Neural crest cell (in vitro differentiated cells): ENCODE measurements around the gene MARCHF10. TPM values are rescaled to one million over a fixed set of nuclear protein-coding genes. Genes with fewer than 3 reads are reported as not detected.

Experiments
- DNase-seq: peaks from one replicate; pipeline ENCODE4 v3.0.0; 2021; ENCODE audit warnings: low read depth, mixed read lengths, low spot score
- H3K27ac Mint-ChIP-seq: one replicate; pipeline ENCODE4 v1.8.0; 2021; ENCODE audit warnings: mild to moderate bottlenecking, mixed read lengths; ENCODE audit not compliant: unreplicated experiment
- H3K27me3 Mint-ChIP-seq: 2 replicates; pipeline ENCODE4 v1.8.0; 2021; ENCODE audit warnings: low read depth, mild to moderate bottlenecking, mixed read lengths
- H3K36me3 Mint-ChIP-seq: 2 replicates; pipeline ENCODE4 v1.8.0; 2021; ENCODE audit warnings: low read depth, mild to moderate bottlenecking, mixed read lengths
- H3K4me1 Mint-ChIP-seq: 2 replicates; pipeline ENCODE4 v1.8.0; 2021; ENCODE audit warnings: mixed read lengths
- H3K4me3 Mint-ChIP-seq: one replicate; pipeline ENCODE4 v1.8.0; 2021; ENCODE audit warnings: mild to moderate bottlenecking, mixed read lengths
- H3K9me3 Mint-ChIP-seq: 2 replicates; pipeline ENCODE4 v1.8.0; 2021; ENCODE audit warnings: mixed read lengths
- CTCF ChIP-seq: fragments of 200-600 bp; sonication (generic); conservative IDR thresholded peaks from 2 replicates; pipeline ENCODE4 v1.5.0; 2021; ENCODE audit warnings: antibody characterized with exemption, mild to moderate bottlenecking
- total RNA-seq: library from RNA; stranded (reverse); gene quantifications from 2 replicates; pipeline ENCODE4 v1.2.1, GENCODE V29; 2021

Gene MARCHF10
- total RNA-seq, 1 donor from 2014 or later = 0.23 TPM

DNA sequence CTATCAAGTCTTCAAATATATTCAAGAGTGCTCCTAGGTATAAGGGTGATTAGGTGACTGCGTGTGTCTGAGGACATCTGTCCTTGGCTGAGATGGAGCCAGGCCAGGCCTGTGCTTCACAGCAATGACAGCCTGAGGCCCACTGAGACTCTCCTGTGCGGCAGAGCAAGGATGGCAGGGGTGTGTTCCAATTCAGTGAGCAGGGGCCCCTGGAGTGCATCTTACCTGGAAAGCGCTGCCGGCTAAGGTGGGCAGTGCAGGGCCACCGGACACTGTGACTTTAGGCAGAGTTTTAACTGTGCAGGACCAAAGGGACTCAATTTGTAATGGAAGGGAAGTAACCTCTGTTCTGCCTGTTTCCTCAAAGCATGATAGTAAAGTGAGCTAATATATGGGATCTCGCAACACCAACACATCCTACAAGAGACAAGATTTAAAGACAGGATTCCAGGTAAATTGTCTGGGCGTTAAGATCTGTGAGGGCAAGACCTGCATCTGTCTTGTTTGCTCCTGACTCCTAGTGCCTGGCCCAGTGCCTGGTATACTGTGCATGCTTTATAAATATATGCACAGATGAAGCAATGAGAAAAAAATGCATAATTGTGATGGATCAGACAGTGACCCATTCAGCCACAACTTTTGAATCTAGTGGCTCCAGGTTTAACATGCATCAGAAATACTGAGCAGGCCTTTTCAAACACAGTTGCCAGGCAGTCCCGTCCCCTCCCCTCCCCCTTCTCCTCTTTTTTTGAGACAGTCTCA, 93.9 kb downstream of the MARCHF10 start:
- DNase-seq = no peak
- no peaks in the 10 kb centered on the region for H3K27me3 Mint-ChIP-seq
- H3K4me1 Mint-ChIP-seq = peaks cover 32% of the 10 kb centered on the region
- H3K27ac Mint-ChIP-seq = no peak overlapping the region
- peaks cover 5% of the 10 kb centered on the region for H3K9me3 Mint-ChIP-seq
- peak overlapping the region; percentile 55 for H3K4me3 Mint-ChIP-seq
- peaks cover 6% of the 10 kb centered on the region for H3K36me3 Mint-ChIP-seq
- no peak for TF ChIP-seq CTCF

DNA sequence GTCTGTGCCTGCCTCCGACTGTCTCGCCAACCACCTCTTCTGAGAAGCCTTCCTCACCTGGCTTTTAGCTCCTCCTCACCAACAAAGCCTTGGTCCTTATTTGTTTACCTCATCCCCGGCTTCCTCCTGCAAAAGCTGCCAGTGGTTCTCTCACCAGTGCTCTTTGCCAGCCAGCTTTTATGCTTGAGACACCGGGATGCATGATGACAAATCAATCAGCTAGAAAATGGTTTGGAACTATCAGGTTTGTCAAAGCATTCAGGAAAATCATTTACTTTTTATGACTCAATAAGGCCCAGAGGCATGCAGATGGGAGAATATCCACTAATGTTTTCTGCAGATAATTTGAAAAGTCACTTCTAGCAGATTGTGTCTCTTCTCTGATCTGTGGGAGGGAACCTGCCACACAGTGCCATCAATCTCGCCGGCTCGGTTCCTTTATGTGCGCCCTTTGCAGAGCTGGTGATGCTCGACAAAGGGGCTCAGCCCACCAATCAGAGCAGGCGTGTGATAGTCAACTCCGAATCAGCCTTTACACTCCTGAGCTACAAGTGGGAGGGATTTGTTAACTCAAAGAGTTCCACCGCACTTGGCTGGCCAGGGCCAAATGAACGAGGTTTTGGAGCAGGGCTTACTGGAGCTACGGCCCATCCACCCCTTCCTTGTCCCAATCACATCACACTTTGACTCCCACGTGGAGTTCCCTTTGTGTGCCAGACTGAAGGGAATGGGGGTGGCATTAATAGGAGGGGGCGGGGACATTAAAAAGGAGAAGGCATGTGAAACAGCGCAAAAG, 94.8 kb downstream of the MARCHF10 start:
- peak overlapping the region; percentile 55 for H3K4me3 Mint-ChIP-seq
- DNase-seq = peak; percentile 39
- TF ChIP-seq CTCF = no peak
- peaks cover 32% of the 10 kb centered on the region for H3K4me1 Mint-ChIP-seq
- H3K27ac Mint-ChIP-seq = peak overlapping the region; percentile 89
- no peaks in the 10 kb centered on the region for H3K27me3 Mint-ChIP-seq
- H3K9me3 Mint-ChIP-seq = peaks cover 8% of the 10 kb centered on the region
- H3K36me3 Mint-ChIP-seq = peaks cover 9% of the 10 kb centered on the region

DNA sequence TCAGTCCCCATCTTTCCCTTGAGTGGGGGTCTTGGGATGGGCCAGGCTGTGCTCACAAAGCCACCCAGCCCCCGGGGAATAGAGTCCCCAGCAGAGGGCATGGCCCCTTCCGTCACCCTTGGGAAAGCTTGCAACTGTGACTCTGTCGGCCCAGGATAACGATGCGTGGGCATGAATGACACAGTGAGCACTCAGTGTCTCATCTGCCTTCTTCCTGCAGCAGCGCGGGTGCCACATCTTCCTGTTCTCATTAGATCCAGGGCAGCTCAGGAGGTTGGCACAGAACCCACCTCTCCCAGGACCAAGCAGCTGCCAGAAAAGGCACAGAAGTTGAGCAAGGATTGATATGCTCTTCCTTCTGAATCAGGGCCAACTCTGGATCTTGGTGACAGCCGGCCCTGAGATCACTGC, 95.9 kb downstream of the MARCHF10 start:
- Mint-ChIP-seq H3K4me1 (peaks cover 38% of the 10 kb centered on the region), H3K27ac (peak overlapping the region; percentile 78), H3K36me3 (peaks cover 7% of the 10 kb centered on the region), H3K9me3 (peaks cover 10% of the 10 kb centered on the region), H3K27me3 (peaks cover 2% of the 10 kb centered on the region), H3K4me3 (no peak overlapping the region)
- no peak for TF ChIP-seq CTCF
- no peak for DNase-seq

DNA sequence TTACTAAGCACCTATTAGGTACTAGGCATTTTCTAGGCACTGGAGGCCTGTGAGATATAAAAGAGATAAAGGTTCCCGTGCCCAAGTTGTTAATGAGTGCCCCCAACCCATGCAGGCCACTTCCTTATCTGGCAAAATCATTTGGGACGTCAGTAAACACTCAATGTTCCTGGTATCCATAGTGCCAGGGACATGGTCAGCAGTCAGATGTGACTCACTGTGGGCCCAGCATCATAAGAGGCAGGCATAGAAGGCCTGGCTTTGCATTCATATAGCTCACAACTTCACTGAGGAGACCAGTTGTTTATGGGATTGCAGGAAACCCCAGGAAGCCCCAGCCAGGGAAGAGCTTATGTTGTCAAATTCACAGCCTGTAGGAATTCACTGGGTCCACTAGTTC, 99.5 kb downstream of the MARCHF10 start:
- peaks cover 10% of the 10 kb centered on the region for H3K9me3 Mint-ChIP-seq
- no peak overlapping the region for H3K4me3 Mint-ChIP-seq
- no peak overlapping the region for H3K27ac Mint-ChIP-seq
- TF ChIP-seq CTCF = no peak
- peaks cover 6% of the 10 kb centered on the region for H3K27me3 Mint-ChIP-seq
- peaks cover 43% of the 10 kb centered on the region for H3K4me1 Mint-ChIP-seq
- DNase-seq = no peak
- peaks cover 7% of the 10 kb centered on the region for H3K36me3 Mint-ChIP-seq

DNA sequence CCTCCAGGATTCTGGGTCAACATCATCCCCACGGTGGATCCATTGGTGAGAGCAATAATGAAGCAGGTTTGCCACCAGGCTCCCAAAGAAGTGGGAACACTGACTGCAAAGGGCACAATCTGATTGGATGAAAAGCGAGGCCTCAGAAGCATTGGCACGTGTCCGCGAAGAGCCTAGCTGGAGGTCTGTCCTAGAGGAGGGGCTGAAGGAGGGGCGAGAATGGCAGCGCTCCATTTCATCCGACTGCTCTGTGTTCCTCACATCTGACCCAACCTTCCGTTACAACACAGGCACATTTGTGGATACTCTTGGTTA, 100.7 kb downstream of the MARCHF10 start:
- Mint-ChIP-seq H3K4me1 (peaks cover 35% of the 10 kb centered on the region), H3K27me3 (peaks cover 6% of the 10 kb centered on the region), H3K4me3 (peak overlapping the region; percentile 25), H3K36me3 (peaks cover 7% of the 10 kb centered on the region), H3K27ac (no peak overlapping the region), H3K9me3 (peaks cover 10% of the 10 kb centered on the region)
- no peak for DNase-seq
- no peak for TF ChIP-seq CTCF
